Measurements from ENCODE around the gene MEP1A. TPM values are rescaled to one million over a fixed set of nuclear protein-coding genes. Genes with fewer than 3 reads are reported as not detected.
"Not testable (repeated sequence)": the region's sequence is repeated elsewhere in the genome, so short reads cannot be mapped to it uniquely, and the experiment has no call there.

Gene MEP1A, protein sequence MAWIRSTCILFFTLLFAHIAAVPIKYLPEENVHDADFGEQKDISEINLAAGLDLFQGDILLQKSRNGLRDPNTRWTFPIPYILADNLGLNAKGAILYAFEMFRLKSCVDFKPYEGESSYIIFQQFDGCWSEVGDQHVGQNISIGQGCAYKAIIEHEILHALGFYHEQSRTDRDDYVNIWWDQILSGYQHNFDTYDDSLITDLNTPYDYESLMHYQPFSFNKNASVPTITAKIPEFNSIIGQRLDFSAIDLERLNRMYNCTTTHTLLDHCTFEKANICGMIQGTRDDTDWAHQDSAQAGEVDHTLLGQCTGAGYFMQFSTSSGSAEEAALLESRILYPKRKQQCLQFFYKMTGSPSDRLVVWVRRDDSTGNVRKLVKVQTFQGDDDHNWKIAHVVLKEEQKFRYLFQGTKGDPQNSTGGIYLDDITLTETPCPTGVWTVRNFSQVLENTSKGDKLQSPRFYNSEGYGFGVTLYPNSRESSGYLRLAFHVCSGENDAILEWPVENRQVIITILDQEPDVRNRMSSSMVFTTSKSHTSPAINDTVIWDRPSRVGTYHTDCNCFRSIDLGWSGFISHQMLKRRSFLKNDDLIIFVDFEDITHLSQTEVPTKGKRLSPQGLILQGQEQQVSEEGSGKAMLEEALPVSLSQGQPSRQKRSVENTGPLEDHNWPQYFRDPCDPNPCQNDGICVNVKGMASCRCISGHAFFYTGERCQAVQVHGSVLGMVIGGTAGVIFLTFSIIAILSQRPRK
- polyA plus RNA-seq (2012; ENCODE audit: insufficient read depth, insufficient read length), result not detected

- H3K4me3 ChIP-seq (ENCODE audit: low read length), result no peak within 1 kb of the TSS
- no peak for DNase-seq (ENCODE audit: low read depth, low spot score)
Observed at GRCh38 chr6:46793138-46793537, at the start of gene MEP1A. Gene MEP1A, plus strand, starts transcription at chr6:46793389. Its CDS starts 10 bp downstream, at chr6:46793399.

DNA sequence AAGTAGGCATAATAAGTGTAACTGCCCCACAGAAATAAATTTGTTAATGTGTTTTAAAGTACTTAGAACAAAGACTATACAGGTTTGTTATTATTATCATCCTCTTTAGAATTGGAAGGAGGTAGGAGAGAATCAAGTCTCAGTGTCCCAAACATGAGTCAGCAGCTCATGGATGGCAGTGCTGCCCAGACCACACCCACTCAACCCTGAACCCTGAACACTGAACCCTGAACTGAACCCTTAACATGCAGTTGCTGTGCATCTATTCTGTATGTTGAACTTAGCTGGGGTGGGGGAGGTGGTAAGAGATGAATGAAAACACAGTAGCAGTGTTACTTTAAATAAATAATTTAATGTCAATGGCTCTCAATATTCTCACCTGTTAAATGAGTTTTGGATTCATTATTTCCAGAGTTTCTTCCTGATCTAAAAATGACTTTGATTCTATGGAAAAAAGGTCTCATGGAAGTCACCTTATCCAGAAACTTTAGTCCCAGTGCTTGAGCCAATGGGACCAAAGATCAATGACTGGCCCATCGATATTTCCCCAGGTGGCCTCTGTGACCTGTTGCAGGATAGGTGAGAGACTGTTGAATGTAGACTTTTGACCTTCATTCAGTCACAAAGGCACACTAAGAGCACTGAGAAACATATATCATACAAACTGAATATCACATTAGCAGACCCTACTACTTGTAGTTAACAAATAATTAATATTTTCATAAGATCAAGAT lies 49.6 kb upstream of the MEP1A start:
- DNase-seq (ENCODE audit: low read depth, low spot score), result no peak
- H3K4me3 ChIP-seq (ENCODE audit: low read length), result no peak overlapping the region

DNA sequence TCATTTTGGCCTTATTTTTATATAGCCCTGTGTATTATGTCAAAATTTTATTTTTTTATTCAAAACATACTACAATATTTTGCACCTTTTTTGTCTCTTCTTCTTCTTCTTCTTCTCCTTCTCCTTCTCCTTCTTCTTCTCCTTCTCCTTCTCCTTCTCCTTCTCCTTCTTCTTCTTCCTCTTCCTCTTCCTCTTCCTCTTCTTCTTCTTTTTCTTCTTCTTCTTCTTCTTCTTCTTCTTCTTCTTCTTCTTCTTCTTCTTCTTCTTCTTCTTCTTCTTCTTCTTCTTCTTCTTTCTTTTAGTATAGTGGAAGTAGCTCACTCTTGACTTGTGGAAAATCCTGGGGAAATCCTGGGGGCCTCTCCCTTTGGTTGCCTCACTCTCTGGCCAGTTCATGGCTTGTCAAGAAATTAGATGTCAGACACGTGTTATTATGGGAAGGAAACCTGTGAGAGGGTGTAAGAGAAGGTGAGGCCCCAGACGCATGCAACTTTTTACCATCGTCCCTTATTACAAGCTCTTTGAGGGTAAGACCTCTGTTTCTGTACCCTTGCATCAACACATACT lies 48.9 kb upstream of the MEP1A start:
- H3K4me3 ChIP-seq (ENCODE audit: low read length); DNase-seq (ENCODE audit: low read depth, low spot score): not testable (repeated sequence)

DNA sequence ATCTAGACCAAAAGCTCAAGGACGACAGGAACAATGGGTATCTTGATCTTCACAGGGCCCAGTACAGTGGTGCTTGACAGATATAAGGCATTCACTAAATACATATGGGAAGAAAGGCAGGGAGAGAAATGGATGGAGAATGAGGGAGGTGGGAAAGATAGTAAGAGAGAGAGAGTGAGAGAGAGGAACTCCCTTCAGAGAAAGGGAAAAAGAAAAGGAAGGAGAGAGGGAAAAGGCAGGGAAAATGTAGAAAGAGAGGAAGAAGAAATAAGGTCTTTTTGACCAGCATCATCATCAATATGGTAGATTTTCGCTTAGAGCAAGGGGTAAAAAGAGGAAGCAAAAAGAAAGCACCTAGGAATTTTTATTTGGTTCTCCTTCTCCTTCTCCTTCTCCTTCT lies 47.2 kb upstream of the MEP1A start:
- no peak overlapping the region for H3K4me3 ChIP-seq (ENCODE audit: low read length)
- DNase-seq (ENCODE audit: low read depth, low spot score), result no peak

DNA sequence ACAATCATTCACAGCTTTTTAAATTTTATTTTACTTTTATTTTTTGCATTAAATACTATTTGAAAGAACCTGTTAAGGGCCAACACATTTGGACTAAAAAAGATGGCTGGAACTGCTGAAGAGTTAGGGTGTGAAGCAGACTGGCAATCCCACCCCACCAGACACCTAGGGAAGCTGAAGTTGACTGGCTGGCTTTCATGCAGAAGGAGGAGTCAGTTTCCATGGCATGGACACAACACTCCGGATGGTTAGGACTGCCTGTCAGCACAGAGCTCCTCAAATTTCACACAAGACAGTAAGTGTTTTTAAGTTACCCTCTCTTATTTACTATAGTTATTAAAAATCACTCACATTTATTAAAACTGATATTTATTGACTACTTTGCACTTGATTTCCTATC lies 46.5 kb upstream of the MEP1A start, which contains the start of gene ANKRD66:
TSS of gene ANKRD66 (plus strand) at position 238 of the 400 bp plus-strand sequence. CDS start 5,016 bp downstream, outside the sequence.
- no peak within 1 kb of the TSS for H3K4me3 ChIP-seq (ENCODE audit: low read length)
- no peak for DNase-seq (ENCODE audit: low read depth, low spot score)

- H3K4me3 ChIP-seq (ENCODE audit: low read length), result no peak overlapping the region
- no peak for DNase-seq (ENCODE audit: low read depth, low spot score)
Observed at GRCh38 chr6:46748940-46749503, 44.2 kb upstream of the MEP1A start.

DNA sequence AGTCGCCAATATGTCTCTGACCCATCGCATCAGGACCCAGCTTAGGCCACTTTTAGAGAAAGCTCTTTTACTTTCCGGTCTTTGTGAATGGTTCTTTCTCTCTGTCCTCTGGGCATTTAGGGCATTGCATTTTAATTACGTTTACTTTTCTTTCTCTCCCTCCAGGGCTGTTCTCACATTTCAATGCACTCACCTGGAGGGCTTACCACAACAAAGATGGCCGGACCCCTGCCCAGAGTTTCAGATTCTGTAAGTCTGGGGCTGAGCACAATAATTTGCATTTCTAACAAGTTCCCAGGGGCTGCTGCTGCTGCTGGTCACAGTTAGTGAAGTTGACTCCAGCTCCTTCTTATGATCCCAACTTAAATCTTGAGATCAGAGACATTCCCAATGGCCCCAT lies 43.5 kb upstream of the MEP1A start:
- H3K4me3 ChIP-seq (ENCODE audit: low read length), result no peak overlapping the region
- no peak for DNase-seq (ENCODE audit: low read depth, low spot score)

GRCh38 chr6:46751658-46752057 lies 41.5 kb upstream of the MEP1A start:
- no peak overlapping the region for H3K4me3 ChIP-seq (ENCODE audit: low read length)
- no peak for DNase-seq (ENCODE audit: low read depth, low spot score)

- no peak for DNase-seq (ENCODE audit: low read depth, low spot score)
- no peak overlapping the region for H3K4me3 ChIP-seq (ENCODE audit: low read length)
Observed at GRCh38 chr6:46755865-46756264, 37.3 kb upstream of the MEP1A start.

DNA sequence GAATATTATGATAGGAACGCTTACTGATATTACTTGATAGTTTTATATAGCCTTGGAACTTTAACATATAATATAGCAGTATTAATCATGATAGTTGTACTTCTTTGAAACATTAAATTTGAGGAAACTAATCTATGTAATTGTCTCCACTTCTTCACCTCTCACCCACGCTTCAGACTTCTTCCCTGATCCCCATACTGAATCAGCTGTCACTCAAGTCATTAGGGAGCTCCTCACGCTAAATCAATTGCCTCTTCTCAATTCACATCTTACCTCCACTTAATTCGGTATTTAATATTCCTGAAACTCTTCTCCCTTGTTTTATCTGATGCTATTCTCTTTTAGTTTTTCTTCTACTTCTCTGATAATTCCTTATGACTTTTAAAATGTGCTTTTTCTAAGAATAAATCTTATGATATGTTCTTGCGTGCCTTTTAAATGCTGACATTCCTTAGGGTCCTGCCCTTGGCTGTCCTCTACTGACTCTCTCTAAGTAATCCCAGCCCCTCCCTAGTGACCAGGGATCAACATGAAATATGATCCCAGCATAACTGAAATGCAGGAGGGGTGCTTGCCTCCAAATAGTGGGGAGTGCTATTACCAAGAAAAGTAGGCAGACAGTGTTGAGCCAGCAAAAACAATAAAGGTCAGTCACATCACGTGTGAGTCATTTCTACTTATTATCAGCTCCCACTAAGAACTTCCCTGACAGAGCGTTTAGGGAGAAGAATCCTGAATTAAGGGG lies 36.5 kb upstream of the MEP1A start:
- DNase-seq (ENCODE audit: low read depth, low spot score), result no peak
- no peak overlapping the region for H3K4me3 ChIP-seq (ENCODE audit: low read length)

DNA sequence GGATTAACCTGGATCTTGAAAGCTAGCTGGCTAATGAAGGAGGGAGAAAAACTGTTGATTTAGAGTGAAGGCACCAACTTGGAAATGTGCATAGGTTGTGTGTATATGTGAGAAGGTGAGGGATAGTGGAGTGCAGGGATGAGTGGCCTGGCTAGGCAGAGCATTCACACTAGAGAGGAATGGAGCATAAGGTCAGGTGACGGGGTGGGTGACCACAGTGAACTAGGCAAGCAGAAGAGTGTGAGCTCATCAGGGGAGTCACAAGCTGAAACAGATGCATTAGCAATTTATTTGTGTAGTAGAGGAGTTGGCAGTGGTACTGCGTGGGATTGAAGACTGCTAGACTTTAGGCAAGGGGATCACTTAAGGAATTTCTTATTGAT lies 36.0 kb upstream of the MEP1A start:
- no peak overlapping the region for H3K4me3 ChIP-seq (ENCODE audit: low read length)

DNA sequence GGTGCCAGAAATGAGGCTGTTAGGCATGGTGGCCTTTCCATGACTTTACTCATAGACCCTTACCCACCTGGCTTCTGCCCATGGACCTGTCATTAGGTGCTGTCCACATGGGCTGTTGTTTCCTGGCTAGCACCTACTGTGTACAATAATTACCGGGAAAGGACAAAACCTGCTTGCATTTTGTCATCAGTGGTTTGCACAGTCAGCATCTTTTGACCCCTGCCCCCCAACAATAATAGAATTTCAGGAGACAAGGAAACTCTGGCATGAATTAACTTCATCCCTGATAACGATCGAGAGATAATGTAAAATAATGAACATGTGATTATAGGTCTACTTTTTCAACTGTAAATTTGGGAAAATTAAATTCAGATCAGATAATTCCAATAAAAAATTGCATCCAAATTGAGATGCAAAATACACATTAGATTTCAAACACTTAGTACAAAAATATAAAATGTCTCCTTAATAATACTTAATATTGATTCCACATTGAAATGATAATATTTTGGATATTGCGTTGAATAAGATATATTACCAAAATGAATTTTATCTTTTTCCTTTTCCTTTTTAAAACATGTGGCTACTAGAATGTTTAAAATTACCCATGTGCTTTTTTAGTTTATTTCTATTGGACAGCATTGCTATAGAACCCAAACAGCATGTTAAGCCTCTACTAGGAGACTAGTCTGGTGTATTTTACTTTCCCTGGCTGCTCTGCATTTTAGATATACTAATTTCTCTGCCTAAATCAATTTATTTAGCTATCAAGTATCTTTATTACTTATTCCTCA lies 34.0 kb upstream of the MEP1A start:
- H3K4me3 ChIP-seq (ENCODE audit: low read length), result no peak overlapping the region
- DNase-seq (ENCODE audit: low read depth, low spot score), result no peak

More for the DNA sequence above, 36.0 kb upstream of the MEP1A start:
- no peak for DNase-seq (ENCODE audit: low read depth, low spot score)

- no peak for DNase-seq (ENCODE audit: low read depth, low spot score)
- no peak overlapping the region for H3K4me3 ChIP-seq (ENCODE audit: low read length)
Observed at GRCh38 chr6:46760925-46761324, 32.3 kb upstream of the MEP1A start.

DNA sequence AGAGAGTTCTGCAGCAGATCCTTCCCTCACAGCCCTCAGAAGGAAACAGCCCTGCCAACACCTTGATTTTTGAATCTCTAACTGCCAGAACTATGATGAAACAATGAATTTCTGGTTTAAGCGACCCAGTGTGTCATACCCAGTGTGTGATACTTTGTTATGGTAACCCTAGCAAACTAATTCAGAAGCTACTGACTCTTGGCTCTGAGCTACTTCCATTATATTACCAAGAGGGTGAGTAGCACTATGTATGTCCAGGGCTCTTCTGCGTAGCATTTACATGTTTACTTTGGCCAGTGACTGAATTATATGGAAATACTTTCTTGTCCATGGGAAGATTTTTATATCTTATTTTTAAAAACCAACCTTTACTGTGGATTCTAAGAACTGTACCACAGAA lies 29.7 kb upstream of the MEP1A start:
- H3K4me3 ChIP-seq (ENCODE audit: low read length), result no peak overlapping the region
- DNase-seq (ENCODE audit: low read depth, low spot score), result no peak

DNA sequence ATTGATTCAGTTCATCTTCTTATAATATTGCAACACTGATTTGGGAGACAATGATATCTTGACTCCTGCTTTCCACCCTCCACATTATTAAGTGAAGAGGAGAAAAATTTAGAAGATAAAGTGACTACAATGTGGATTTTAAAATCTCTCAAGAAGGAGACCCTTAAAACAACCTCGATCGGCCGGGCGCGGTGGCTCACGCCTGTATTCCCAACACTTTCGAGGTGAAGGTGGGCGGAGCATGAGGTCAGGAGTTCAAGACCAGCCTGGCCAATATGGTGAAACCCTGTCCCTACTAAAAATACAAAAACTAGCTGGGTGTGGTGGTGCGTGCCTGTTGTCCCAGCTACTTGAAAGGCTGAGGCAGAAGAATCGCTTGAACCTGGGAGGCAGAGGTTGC lies 28.9 kb upstream of the MEP1A start:
- not testable (repeated sequence) for DNase-seq (ENCODE audit: low read depth, low spot score)

DNA sequence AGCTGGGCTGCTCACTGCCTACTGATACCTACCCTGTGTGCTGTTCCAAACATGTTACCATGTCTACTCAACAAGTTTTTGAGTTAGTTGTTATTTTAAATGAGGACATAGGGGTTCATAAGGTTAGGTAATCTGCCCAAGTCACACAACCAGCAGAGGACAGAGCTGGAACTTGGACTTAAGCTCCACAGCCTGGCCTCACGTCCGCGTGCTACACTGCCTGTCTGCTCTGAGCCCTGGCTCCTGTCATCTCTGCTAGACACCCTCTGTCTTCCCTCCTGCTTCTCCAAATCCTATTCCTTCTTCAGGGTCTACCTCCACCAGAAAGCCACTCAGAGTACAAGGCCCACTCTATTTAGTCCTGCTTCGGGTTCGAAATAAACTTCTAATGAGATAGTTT lies 28.2 kb upstream of the MEP1A start:
- no peak overlapping the region for H3K4me3 ChIP-seq (ENCODE audit: low read length)
- DNase-seq (ENCODE audit: low read depth, low spot score), result no peak

More for the DNA sequence above, 28.9 kb upstream of the MEP1A start:
- H3K4me3 ChIP-seq (ENCODE audit: low read length), result not testable (repeated sequence)

DNA sequence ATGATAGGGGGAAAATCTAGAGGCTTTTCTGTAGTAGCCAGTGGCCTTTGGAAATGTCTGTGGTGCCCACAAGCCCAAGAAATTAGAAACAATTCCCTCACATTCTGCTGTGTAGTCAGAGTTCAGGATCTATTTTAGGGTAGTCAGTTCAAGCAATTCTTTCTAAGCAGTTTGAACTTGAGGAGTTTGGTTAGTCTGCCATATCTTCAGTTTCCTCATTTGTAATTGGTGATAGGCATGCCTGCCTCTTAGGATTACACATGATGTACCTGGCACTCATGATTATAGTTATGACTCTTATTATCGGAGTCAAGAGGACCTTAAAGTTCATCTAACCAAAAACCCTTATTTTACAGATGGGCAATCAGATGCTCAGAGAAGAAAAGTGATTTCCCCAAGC lies 21.2 kb upstream of the MEP1A start:
- DNase-seq (ENCODE audit: low read depth, low spot score), result no peak
- H3K4me3 ChIP-seq (ENCODE audit: low read length), result no peak overlapping the region

DNA sequence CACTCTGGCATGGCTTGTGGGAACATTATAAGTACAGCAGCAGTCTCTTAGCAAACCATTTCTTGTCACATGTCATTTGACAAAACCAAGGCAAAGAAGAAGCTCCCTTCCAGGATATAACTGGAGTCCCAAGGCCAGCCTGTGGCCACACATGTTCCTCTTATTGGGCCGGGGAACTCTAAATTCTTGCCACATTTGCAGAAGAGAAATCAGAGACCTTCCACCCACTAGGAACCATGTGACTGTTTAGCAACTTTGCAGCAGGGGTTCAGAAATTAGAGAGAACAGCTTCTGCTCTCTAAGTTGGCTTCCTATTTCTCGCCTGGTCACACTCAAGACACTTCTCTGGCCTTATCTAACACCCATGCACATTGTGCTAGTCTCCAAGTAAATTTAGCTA lies 20.4 kb upstream of the MEP1A start:
- DNase-seq (ENCODE audit: low read depth, low spot score), result no peak
- no peak overlapping the region for H3K4me3 ChIP-seq (ENCODE audit: low read length)
